Measurements from ENCODE around the gene SNCB.

SNCB gene

GRCh38 chr5:176639208-176639607 is 8.9 kb upstream of the SNCB start:
- TF ChIP-seq CTCF (IDR thresholded peaks at IDR 0.05), result no peak
- no peaks in the 10 kb centered on the region for H3K36me3 ChIP-seq
- no peak overlapping the region for H3K4me3 ChIP-seq (ENCODE audit: low read depth in 1 of 2, low read length in 1 of 2)
- peaks cover 48% of the 10 kb centered on the region for H3K27me3 ChIP-seq
- H3K4me1 ChIP-seq (ENCODE audit: control insufficient read depth in 1 of 2, insufficient read depth in 1 of 2, low read depth in 1 of 2, low read length in 1 of 2), result no peaks in the 10 kb centered on the region
- no peaks in the 10 kb centered on the region for H3K9me3 ChIP-seq
- H3K27ac ChIP-seq, result no peak overlapping the region

DNA sequence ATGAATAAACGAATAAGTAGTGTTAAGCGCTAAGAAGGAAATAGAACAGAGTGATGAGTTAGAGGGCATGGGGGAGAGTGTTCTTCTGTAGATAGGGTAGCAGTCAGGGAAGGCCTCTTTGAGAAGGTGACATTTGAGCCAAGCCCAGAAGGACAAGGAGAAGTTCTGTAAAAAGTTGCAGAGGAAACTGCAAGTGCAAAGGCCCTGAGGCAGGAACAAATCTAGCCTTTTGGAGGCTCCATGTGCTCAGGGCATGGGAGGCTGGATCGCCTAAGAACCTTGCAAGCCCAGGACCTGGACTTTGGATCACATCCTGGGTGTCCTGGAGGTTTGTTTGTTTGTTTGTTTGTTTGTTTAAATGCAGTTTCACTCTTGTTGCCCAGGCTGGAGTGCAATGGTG is 8.1 kb upstream of the SNCB start:
- Histone ChIP-seq H3K4me3 (ENCODE audit: low read depth in 1 of 2, low read length in 1 of 2) (no peak overlapping the region), H3K27me3 (peaks cover 56% of the 10 kb centered on the region), H3K36me3 (no peaks in the 10 kb centered on the region), H3K27ac (no peak overlapping the region), H3K4me1 (ENCODE audit: control insufficient read depth in 1 of 2, insufficient read depth in 1 of 2, low read depth in 1 of 2, low read length in 1 of 2) (no peaks in the 10 kb centered on the region), H3K9me3 (no peaks in the 10 kb centered on the region)
- no peak for TF ChIP-seq CTCF (IDR thresholded peaks at IDR 0.05)

- Histone ChIP-seq H3K27ac (no peak overlapping the region), H3K27me3 (peaks cover 65% of the 10 kb centered on the region), H3K36me3 (no peaks in the 10 kb centered on the region), H3K4me3 (ENCODE audit: low read depth in 1 of 2, low read length in 1 of 2) (no peak overlapping the region), H3K4me1 (ENCODE audit: control insufficient read depth in 1 of 2, insufficient read depth in 1 of 2, low read depth in 1 of 2, low read length in 1 of 2) (no peaks in the 10 kb centered on the region), H3K9me3 (no peaks in the 10 kb centered on the region)
- no peak for TF ChIP-seq CTCF (IDR thresholded peaks at IDR 0.05)
Observed at GRCh38 chr5:176637556-176637955, 7.2 kb upstream of the SNCB start.

DNA sequence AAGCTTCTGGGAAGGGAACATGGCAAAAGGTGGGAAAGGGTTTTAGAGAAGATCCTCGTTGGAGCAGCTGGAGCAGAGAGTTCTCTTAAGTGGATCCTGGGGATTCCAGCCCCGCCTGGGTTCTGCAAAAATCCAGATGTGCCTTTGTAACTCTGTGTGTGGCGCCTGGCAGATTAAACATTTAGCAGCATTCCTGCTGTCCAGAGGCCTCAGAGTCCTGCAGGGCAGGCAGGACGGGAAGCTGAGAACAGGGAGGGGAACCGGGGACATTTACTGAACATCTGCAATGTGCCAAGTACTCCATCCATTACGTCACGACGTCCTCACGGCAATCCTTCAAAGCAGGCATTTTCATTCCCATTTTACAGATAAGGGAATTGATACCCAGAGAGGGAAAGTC is 6.1 kb upstream of the SNCB start:
- Histone ChIP-seq H3K4me3 (ENCODE audit: low read depth in 1 of 2, low read length in 1 of 2) (no peak overlapping the region), H3K27me3 (peaks cover 76% of the 10 kb centered on the region), H3K4me1 (ENCODE audit: control insufficient read depth in 1 of 2, insufficient read depth in 1 of 2, low read depth in 1 of 2, low read length in 1 of 2) (no peaks in the 10 kb centered on the region), H3K36me3 (no peaks in the 10 kb centered on the region), H3K27ac (no peak overlapping the region), H3K9me3 (no peaks in the 10 kb centered on the region)
- TF ChIP-seq CTCF (IDR thresholded peaks at IDR 0.05), result no peak

DNA sequence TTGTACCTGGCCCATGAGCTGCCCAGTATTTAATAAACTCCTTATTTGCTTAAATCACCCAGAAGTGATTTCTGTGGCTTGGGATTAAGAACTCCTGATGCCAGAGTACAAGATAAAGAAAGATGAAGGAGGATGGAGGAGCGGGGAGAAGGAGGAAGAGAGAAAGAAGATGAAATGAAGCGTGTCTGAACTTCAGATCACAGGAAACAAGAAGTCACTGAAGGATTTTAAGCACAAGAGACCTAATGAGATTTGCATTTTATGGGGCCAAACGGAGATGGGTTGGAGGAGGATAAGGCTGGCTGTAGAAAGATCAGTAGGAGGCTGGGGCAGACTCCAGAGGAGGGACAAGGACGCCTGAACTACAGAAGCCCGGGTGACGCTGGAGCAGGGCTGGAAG is 3.3 kb upstream of the SNCB start:
- Histone ChIP-seq H3K4me3 (ENCODE audit: low read depth in 1 of 2, low read length in 1 of 2) (no peak overlapping the region), H3K9me3 (no peaks in the 10 kb centered on the region), H3K4me1 (ENCODE audit: control insufficient read depth in 1 of 2, insufficient read depth in 1 of 2, low read depth in 1 of 2, low read length in 1 of 2) (no peaks in the 10 kb centered on the region), H3K27me3 (peaks cover 100% of the 10 kb centered on the region), H3K36me3 (no peaks in the 10 kb centered on the region), H3K27ac (no peak overlapping the region)
- no peak for TF ChIP-seq CTCF (IDR thresholded peaks at IDR 0.05)

- Histone ChIP-seq H3K27ac (no peak overlapping the region), H3K4me1 (ENCODE audit: control insufficient read depth in 1 of 2, insufficient read depth in 1 of 2, low read depth in 1 of 2, low read length in 1 of 2) (no peaks in the 10 kb centered on the region), H3K27me3 (peaks cover 100% of the 10 kb centered on the region), H3K9me3 (no peaks in the 10 kb centered on the region), H3K36me3 (no peaks in the 10 kb centered on the region), H3K4me3 (ENCODE audit: low read depth in 1 of 2, low read length in 1 of 2) (no peak overlapping the region)
- no peak for TF ChIP-seq CTCF (IDR thresholded peaks at IDR 0.05)
Observed at GRCh38 chr5:176632745-176633144, 2.4 kb upstream of the SNCB start.

Data from neutrophil (primary cell).